SKM-1 treated with dmso at 0.1 percent for 144 hours (cell line): ENCODE data around the gene BDH1.

Experiments used
- DNase-seq: peaks from one replicate; lab custom pipeline; 2025; ENCODE audit not compliant: unreplicated experiment; lab: John Stamatoyannopoulos, UW

The BDH1 gene

DNA sequence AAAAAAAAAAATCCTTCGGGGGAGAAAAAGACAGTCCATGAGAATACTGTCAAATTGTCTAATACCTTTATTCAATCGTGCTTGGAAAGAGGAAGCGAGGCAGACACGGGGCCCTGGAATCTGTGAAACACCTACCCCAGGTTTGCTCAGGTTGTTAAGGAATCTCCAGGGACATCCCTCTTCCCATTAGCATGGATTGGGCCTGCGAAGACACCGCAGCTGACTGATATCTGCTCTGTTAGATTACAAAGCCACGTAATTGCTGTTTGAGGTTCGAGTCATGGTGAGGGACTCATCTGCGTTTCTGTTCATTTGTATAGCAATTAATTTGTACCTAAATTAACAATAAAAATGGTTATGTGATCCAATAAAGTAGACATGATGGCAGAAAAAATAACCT is 91.0 kb downstream of the BDH1 start:
- DNase-seq = no peak

DNA sequence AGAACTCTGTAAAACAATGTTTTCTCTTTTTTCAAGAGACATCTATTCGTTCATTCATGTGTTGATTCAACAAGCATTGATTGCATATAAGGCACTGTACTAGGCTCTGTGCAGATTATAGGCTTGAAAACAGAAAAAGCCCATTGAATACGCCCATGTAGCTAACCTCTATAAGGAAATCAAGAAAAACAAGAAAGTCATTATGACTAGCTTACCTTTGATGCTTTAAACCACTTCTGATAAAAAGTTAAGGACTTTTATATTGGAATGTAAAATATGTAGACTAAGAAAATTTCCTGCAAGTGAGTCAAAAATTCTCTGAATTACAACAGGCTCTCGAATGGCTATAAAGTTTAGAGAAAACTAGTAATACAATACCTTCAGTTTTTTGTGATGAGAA is 92.5 kb downstream of the BDH1 start:
- no peak for DNase-seq

DNA sequence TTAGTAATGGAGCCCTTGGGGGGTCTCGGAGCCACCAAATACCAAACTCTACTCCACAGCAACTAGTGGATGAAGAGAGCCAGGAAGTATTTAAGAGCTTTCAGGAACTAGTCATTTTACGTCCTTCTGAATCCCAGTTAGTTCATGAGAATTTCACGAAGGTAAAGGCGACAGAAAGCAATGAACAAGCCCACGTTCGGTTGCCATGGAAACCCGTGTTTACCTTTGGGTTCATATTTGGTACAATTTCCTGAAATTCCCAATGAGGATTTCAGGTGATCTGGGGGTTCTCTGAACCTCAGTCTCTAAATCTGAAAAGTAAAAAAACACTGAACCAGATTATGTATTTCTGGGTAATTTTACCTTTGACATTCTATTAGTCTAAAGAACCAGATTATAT is 93.0 kb downstream of the BDH1 start:
- DNase-seq = no peak

DNA sequence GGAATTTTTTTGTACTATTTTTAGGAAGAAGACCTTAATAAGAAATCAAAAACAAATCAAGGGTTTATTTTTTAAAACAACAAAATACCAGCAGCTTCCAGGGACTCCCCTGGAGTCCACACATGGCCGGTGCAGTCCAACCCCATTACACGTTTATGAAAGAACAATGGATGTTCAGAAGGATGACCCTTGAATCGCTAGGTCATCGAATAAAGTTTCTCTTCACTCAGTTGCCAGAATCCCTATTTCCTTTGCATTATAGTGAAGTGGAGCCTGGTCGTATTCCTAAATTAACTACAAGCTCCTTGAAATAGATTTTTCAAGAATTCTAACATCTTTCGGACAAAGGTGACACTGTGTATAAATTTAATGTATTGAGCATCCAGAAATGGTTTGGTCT is 95.1 kb downstream of the BDH1 start:
- no peak for DNase-seq

DNA sequence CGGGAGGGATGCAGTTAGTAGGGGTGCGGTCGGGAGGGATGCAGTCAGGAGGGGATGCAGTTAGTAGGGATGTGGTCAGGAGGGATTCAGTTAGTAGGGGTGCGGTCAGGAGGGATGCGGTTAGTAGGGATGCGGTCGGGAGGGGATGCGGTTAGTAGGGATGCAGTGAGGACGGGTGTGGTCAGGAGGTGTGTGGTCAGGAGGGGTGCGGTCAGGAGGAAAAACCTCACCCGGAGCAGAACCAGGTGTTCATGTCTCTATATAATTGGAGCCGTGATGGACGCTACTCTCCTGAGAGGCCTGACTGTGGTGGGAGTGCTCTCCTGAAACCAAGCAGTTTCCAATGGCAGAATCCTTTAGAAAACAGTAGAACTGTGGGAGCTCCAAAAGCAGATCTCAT is 95.8 kb downstream of the BDH1 start:
- no peak for DNase-seq
